UCSD-AML1 (cell line): Measurements from ENCODE around the gene ARFIP1.
"Not testable (repeated sequence)": the region's sequence is repeated elsewhere in the genome, so short reads cannot be mapped to it uniquely, and the experiment has no call there.

Experiments used
- DNase-seq: peaks from one replicate; lab custom pipeline; 2025; ENCODE audit not compliant: unreplicated experiment; lab: John Stamatoyannopoulos, UW

The ARFIP1 gene

GRCh38 chr4:152779513-152780266, at the start of gene ARFIP1, which contains the start of gene TIGD4:
Gene ARFIP1, plus strand, starts transcription at chr4:152779954. Its CDS starts 49,680 bp downstream, at chr4:152829634.
Gene TIGD4, minus strand, starts transcription at chr4:152779730. Its CDS starts 8,726 bp downstream, at chr4:152771004.
- peak; percentile 97 for DNase-seq

- no peak for DNase-seq
Measured at GRCh38 chr4:152731997-152732396, 47.8 kb upstream of the ARFIP1 start.

- DNase-seq = no peak
Measured at GRCh38 chr4:152734015-152734698, 45.6 kb upstream of the ARFIP1 start.

GRCh38 chr4:152734699-152735050, 45.1 kb upstream of the ARFIP1 start:
- DNase-seq = no peak

- DNase-seq = no peak
Measured at GRCh38 chr4:152735396-152735859, 44.3 kb upstream of the ARFIP1 start.

GRCh38 chr4:152735906-152736305, 43.8 kb upstream of the ARFIP1 start:
- no peak for DNase-seq

- no peak for DNase-seq
Measured at GRCh38 chr4:152738827-152739226, 40.9 kb upstream of the ARFIP1 start.

- no peak for DNase-seq
Measured at GRCh38 chr4:152747444-152747843, 32.3 kb upstream of the ARFIP1 start.

GRCh38 chr4:152748619-152749018, 31.1 kb upstream of the ARFIP1 start:
- no peak for DNase-seq

GRCh38 chr4:152763796-152764195, 16.0 kb upstream of the ARFIP1 start:
- DNase-seq = no peak

GRCh38 chr4:152765069-152765737, 14.6 kb upstream of the ARFIP1 start:
- DNase-seq = not testable (repeated sequence)

GRCh38 chr4:152771741-152772533, 7.8 kb upstream of the ARFIP1 start:
- DNase-seq = no peak

- no peak for DNase-seq
Measured at GRCh38 chr4:152773339-152773738, 6.4 kb upstream of the ARFIP1 start.

GRCh38 chr4:152773953-152774352, 5.8 kb upstream of the ARFIP1 start:
- DNase-seq = no peak

- DNase-seq = no peak
Measured at GRCh38 chr4:152776352-152776751, 3.4 kb upstream of the ARFIP1 start.

- DNase-seq = no peak
Measured at GRCh38 chr4:152777488-152777887, 2.3 kb upstream of the ARFIP1 start.

GRCh38 chr4:152778656-152779512, 870 bp upstream of the ARFIP1 start:
- peak; percentile 29 for DNase-seq

- DNase-seq = no peak
Measured at GRCh38 chr4:152780267-152780778, 569 bp downstream of the ARFIP1 start.

- peak; percentile 11 for DNase-seq
Measured at GRCh38 chr4:152784490-152785350, 5.0 kb downstream of the ARFIP1 start.
